ENCODE measurements around the gene DLL1. TPM values are rescaled to one million over a fixed set of nuclear protein-coding genes. Genes with fewer than 3 reads are reported as not detected.

Gene DLL1
- total RNA-seq, 1 experiment from 2014 or later, result not detected

- POLR2A ChIA-PET (ENCODE audit: unreplicated experiment), result no interaction called here
Measured at GRCh38 chr6:170311696-170312095, 20.8 kb upstream of the DLL1 start.

GRCh38 chr6:170308761-170309160, 17.9 kb upstream of the DLL1 start:
- POLR2A ChIA-PET (ENCODE audit: unreplicated experiment), result no interaction called here
- DNase-seq, result no peak
- TF ChIP-seq CTCF (conservative IDR thresholded peaks at IDR 0.05) (no peak), EZH2 (IDR thresholded peaks at IDR 0.05; ENCODE audit: low read depth) (no peak)
- peaks cover 28% of the 10 kb centered on the region for H4K20me1 ChIP-seq (ENCODE audit: insufficient read depth)
- H3K36me3 ChIP-seq (ENCODE audit: low read depth), result no peaks in the 10 kb centered on the region
- peaks cover 15% of the 10 kb centered on the region for H3K4me1 ChIP-seq (replicated peaks; ENCODE audit: insufficient read depth)
- H3K9me3 ChIP-seq (ENCODE audit: insufficient read depth, low read depth), result no peaks in the 10 kb centered on the region
- BruUV-seq (replicated peaks), result no TSS peak
- no peak overlapping the region for H3K4me3 ChIP-seq
- no peak overlapping the region for H3K27ac ChIP-seq
- intact Hi-C loops (cut with micrococcal nuclease; ENCODE audit: unreplicated experiment), result no loop called here
- no peaks in the 10 kb centered on the region for H3K27me3 ChIP-seq (ENCODE audit: insufficient read depth, low read depth)
- H3K79me2 ChIP-seq (ENCODE audit: low read depth), result peaks cover 62% of the 10 kb centered on the region
- H3K4me2 ChIP-seq, result no peak overlapping the region
- no peak overlapping the region for H2AFZ ChIP-seq
- CTCF ChIA-PET, result no interaction called here
- H3K9me2 ChIP-seq (ENCODE audit: insufficient read depth), result no peaks in the 10 kb centered on the region
- no peaks in the 10 kb centered on the region for H3F3A ChIP-seq (ENCODE audit: insufficient read depth, low read depth)

More at GRCh38 chr6:170311696-170312095, 20.8 kb upstream of the DLL1 start:
- no TSS peak for BruUV-seq (replicated peaks)
- intact Hi-C loops (cut with micrococcal nuclease; ENCODE audit: unreplicated experiment), result no loop called here
- no peaks in the 10 kb centered on the region for H3K9me2 ChIP-seq (ENCODE audit: insufficient read depth)
- peaks cover 7% of the 10 kb centered on the region; the same call in 1 of the 2 replicates for H3K4me1 ChIP-seq (replicated peaks; ENCODE audit: insufficient read depth)
- peaks cover 44% of the 10 kb centered on the region for H4K20me1 ChIP-seq (ENCODE audit: insufficient read depth)
- H3K79me2 ChIP-seq (ENCODE audit: low read depth), result peaks cover 65% of the 10 kb centered on the region
- no peak overlapping the region for H3K4me3 ChIP-seq
- H3F3A ChIP-seq (ENCODE audit: insufficient read depth, low read depth), result no peaks in the 10 kb centered on the region
- no peak for TF ChIP-seq EZH2 (IDR thresholded peaks at IDR 0.05; ENCODE audit: low read depth)
- H3K27ac ChIP-seq, result no peak overlapping the region
- CTCF ChIA-PET, result no interaction called here
- no peaks in the 10 kb centered on the region for H3K36me3 ChIP-seq (ENCODE audit: low read depth)
- H2AFZ ChIP-seq, result no peak overlapping the region
- DNase-seq, result no peak
- no peak overlapping the region for H3K4me2 ChIP-seq
- no peaks in the 10 kb centered on the region for H3K9me3 ChIP-seq (ENCODE audit: insufficient read depth, low read depth)
- H3K27me3 ChIP-seq (ENCODE audit: insufficient read depth, low read depth), result no peaks in the 10 kb centered on the region

- H3K4me3 ChIP-seq, result peak overlapping the region; percentile 95
- intact Hi-C loops (cut with micrococcal nuclease; ENCODE audit: unreplicated experiment), result no loop called here
- TSS peak; percentile 48 for BruUV-seq (replicated peaks)
Measured at GRCh38 chr6:170307080-170307545, 16.2 kb upstream of the DLL1 start.

More at GRCh38 chr6:170307080-170307545, 16.2 kb upstream of the DLL1 start:
- ChIA-PET POLR2A (ENCODE audit: unreplicated experiment) (no interaction called here), CTCF (no interaction called here)
- Histone ChIP-seq H3K27me3 (ENCODE audit: insufficient read depth, low read depth) (no peaks in the 10 kb centered on the region), H3K4me1 (replicated peaks; ENCODE audit: insufficient read depth) (peaks cover 15% of the 10 kb centered on the region), H3K4me2 (peak overlapping the region; percentile 93), H3K36me3 (ENCODE audit: low read depth) (no peaks in the 10 kb centered on the region), H3K9me3 (ENCODE audit: insufficient read depth, low read depth) (no peaks in the 10 kb centered on the region), H3K27ac (peak overlapping the region; percentile 40), H4K20me1 (ENCODE audit: insufficient read depth) (peaks cover 14% of the 10 kb centered on the region), H3K79me2 (ENCODE audit: low read depth) (peaks cover 48% of the 10 kb centered on the region), H3F3A (ENCODE audit: insufficient read depth, low read depth) (no peaks in the 10 kb centered on the region), H3K9me2 (ENCODE audit: insufficient read depth) (no peaks in the 10 kb centered on the region), H2AFZ (peak overlapping the region; percentile 92)
- DNase-seq, result no peak
- TF ChIP-seq EZH2 (IDR thresholded peaks at IDR 0.05; ENCODE audit: low read depth) (no peak), CTCF (conservative IDR thresholded peaks at IDR 0.05) (no peak)

All from PC-9 (cell line).